Brain pericyte (primary cell): ENCODE data around the gene SERPINB6.
"Not testable (repeated sequence)": the region's sequence is repeated elsewhere in the genome, so short reads cannot be mapped to it uniquely, and the experiment has no call there.

Source experiments
- DNase-seq: peaks from one replicate; pipeline ENCODE4 v3.0.0-alpha.2; 2012; ENCODE audit warnings: low read depth, low spot score

SERPINB6 gene

GRCh38 chr6:2971420-2972218 is at the start of gene SERPINB6:
SERPINB6 (minus strand) TSS chr6:2971567; CDS start chr6:2959332, 12,235 bp downstream.
- DNase-seq, result peak; percentile 40

DNA sequence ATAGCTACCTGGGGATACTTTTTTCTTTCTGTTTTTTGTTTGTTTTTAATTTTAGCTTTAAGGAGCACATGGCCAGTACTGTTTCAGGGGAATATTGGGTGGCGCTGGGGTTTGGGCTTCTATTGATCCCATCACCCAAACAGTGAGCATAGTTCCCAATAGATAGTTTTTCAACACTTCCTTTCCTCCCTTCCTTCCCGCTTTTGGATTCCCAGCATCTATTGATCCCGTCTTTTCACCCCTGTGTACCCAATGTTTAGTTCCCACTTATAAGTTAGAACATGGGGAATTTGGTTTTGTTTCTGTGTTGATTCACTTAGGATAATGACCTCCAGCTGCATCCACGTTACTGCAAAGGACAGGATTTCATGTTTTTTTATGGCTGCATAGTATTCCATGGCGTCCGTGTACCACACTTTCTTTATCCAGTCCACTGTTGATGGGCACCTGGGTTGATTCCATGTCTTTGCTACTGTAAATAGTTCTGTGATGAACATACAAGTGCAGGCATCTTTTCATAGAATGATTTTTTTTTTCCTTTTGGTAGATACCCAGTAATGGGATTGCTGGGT is 48.5 kb upstream of the SERPINB6 start:
- DNase-seq, result no peak

DNA sequence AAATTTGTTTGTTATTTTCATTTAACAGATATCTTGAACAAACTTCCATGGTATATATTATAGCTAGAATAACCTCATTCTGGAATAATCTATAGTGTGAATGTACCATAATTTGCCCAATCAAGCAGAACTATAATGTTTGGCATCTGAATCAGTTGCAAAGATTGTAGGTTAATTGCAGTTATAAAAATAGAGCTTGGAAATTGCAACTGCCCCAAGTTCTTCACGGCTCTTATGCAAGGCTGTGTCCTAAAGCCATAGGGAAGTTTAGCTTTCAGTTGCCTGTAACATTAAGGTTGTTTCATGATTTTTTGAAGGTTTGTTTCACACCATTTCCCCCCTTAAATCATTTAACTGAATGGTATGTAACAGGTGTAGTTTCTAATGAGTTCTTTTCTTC is 47.7 kb upstream of the SERPINB6 start:
- DNase-seq, result no peak

DNA sequence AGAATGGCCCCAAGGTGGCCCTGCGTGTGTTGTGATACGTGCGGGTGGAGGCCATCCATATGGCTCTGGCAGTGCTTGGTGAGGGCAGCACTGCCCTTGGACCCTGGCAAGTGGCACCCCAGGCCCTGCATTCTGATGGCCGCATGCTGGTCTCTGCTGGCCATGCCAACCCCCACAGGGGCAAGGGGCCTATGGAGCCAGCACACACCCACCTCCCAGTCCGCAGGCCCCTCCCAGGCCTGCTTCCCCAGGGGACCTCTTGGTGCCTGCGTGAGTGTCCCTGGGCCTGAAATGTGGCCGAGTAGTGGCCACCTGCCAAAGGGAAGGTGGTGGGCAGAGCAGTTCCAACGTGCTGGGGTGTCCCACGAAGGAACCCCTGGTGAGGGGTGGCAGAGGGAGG is 45.9 kb upstream of the SERPINB6 start:
- no peak for DNase-seq

- no peak for DNase-seq
These were observed 45.3 kb upstream of the SERPINB6 start for GRCh38 chr6:3016473-3017280.

- no peak for DNase-seq
These were observed 43.8 kb upstream of the SERPINB6 start for GRCh38 chr6:3015144-3015543.

GRCh38 chr6:3014675-3015066 is 43.3 kb upstream of the SERPINB6 start:
- DNase-seq, result no peak

DNA sequence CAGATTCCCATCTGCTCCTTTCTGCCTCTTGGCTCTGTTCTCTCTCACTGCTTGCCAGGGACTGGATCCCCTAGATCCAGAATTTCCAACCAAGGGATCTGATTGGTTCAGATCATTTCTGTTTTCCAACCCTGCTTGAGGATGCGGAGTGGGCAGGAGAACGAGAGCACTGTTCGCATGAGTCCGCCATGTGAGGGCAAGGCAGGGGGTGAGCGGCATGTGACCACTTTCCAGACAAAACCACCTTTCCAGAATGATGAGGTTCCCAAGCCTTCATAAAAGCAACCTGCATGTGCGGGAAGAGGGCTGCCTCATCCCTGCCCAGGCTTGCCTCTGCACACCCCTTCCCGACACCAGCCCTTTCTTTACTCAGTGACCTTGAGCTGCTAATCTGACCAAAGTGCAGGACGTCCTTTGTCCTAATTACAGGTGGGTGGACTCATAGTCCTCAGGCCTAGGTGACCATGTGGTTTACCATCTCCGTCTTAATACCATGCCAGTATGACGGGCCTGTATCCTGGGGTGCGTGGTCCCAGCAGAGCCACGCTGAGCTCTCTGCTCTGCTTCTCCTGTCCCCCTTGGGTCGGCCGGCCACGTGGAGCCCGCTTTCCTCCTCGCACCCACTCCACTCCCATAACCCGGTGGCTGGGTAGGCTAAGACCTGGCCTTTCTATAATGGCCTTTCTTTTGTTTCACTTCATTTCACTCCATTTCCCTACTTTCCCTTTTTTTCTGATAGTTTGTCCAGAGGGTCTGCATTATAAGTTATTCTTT is 42.7 kb upstream of the SERPINB6 start:
- no peak for DNase-seq

- no peak for DNase-seq
These were observed 42.1 kb upstream of the SERPINB6 start for GRCh38 chr6:3013486-3013885.

DNA sequence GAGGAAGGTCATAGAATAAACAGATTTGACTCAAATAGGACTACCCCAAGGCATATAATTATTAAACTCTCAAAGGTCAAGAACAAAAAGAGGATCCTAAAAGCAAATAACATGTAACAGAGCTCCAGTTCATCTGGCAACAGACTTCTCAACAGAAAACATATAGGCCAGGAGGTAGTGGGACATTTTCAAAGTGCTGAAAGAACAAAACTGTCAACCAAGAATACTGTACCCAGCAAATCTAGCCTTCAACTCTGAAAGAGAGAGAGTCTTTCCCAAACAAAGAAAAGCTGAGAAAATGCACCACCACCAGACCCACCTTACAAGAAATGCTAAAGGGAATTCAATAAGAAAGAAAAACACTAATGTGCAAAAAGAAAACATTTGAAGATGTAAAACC is 40.2 kb upstream of the SERPINB6 start:
- no peak for DNase-seq

DNA sequence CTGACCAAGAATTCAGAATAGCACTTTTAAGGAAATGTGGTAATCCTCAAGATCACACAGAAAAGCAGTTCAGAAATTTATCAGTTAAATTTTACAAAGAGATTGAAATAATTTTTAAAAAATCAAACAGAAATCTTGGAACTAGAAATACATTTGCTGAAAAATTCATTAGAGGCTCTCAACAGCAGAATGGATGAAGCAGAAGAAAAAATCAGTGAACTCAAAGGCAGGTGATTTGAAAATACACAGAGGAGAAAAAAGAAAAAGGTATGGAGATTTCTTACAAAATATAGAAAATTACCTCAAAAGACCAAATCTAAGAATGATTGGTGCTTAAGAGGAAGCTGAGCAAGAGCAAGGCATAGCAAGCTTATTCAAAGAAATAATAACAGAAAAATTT is 39.8 kb upstream of the SERPINB6 start:
- DNase-seq, result no peak

- no peak for DNase-seq
These were observed 38.6 kb upstream of the SERPINB6 start for GRCh38 chr6:3009930-3010329.

DNA sequence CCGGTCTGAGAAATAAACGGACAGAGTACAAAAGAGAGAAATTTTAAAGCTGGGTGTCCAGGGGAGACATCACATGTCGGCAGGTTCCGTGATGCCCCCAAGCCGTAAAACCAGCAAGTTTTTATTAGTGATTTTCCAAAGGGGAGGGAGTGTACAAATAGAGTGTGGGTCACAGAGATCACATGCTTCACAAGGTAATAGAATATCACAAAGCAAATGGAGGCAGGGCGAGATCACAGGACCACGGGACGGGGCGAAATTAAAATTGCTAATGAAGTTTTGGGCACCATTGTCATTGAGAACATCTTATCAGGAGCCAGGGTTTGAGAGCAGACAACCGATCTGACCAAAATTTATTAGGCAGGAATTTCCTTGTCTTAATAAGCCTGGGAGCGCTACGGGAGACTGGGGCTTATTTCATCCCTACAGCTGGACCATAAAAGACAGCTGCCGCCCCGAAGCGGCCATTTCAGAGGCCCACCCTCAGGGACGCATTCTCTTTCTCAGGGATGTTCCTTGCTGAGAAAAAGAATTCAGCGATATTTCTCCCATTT is 37.4 kb upstream of the SERPINB6 start:
- not testable (repeated sequence) for DNase-seq

GRCh38 chr6:3007571-3007970 is 36.2 kb upstream of the SERPINB6 start:
- no peak for DNase-seq

GRCh38 chr6:3006476-3006875 is 35.1 kb upstream of the SERPINB6 start:
- no peak for DNase-seq

DNA sequence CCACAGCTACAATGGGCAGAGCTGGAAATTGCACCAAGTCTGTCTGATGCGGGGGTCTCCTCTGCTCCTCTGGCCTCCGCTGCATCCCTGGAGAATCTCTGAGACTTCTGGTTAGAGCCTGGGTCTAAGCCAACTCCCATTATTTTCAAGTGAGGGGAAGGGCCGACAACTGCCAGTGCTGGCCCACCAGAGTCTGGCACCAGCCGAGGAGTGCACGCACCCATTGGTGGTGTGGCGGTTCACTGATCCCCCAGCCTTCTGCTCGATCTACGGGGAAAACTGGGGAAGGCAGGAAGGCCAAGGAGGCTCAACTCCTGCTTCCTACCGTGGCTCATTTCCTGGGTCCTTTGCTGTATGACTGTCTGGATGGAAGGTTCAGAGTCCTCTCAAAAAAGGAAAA is 34.5 kb upstream of the SERPINB6 start:
- DNase-seq, result no peak

GRCh38 chr6:3005077-3005476 is 33.7 kb upstream of the SERPINB6 start:
- no peak for DNase-seq

GRCh38 chr6:3003226-3003625 is 31.9 kb upstream of the SERPINB6 start:
- DNase-seq, result not testable (repeated sequence)

DNA sequence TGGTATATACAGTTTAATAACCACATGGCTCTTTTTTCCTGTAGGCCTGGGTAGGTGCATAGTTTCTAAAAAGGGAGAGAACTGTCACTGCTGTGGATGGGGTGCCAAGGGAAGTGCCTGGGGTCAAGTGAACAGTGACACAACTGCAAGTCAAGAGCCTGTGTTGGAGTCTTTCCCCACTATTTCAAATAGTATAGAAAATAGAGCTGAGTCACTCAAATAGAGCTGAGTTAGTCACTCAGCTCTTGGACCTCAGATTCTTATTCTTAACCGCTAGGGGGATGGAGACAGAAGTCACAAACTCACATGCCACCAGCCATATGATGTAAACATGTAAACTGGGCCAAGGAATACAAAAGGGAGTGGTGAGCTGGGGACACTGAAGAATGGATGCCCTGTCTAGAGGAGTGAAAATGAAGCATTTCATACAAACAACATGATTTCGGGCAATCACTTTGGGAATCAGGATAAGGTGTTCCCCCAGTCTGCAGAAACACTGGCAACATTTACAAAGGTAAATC is 30.5 kb upstream of the SERPINB6 start:
- no peak for DNase-seq

- no peak for DNase-seq
These were observed 29.9 kb upstream of the SERPINB6 start for GRCh38 chr6:3001146-3001772.
